ENCODE measurements around the gene DPPA4. TPM values are rescaled to one million over a fixed set of nuclear protein-coding genes. Genes with fewer than 3 reads are reported as not detected.
"Not testable (repeated sequence)": the region's sequence is repeated elsewhere in the genome, so short reads cannot be mapped to it uniquely, and the experiment has no call there.

DPPA4 gene, protein sequence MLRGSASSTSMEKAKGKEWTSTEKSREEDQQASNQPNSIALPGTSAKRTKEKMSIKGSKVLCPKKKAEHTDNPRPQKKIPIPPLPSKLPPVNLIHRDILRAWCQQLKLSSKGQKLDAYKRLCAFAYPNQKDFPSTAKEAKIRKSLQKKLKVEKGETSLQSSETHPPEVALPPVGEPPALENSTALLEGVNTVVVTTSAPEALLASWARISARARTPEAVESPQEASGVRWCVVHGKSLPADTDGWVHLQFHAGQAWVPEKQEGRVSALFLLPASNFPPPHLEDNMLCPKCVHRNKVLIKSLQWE
- 0.58 TPM for total RNA-seq
- polyA plus RNA-seq (ENCODE audit: insufficient read depth in 1 of 8, insufficient read length in 8 of 8, low replicate concordance in 1 of 8): 1 to 10 TPM in 5 of 8 donors, under 1 TPM in 3; 0.70 to 2.1 (median 1.1) TPM
- long read RNA-seq, donor 1, partial matches to known transcripts: 0 of 2 reads
- long read RNA-seq, donor 1, other reads (novel, unspliced or antisense): 0 of 2 reads
- long read RNA-seq, donor 2: 0 reads
- long read RNA-seq, donor 3, partial matches to known transcripts: 0 of 2 reads
- long read RNA-seq, donor 3, other reads (novel, unspliced or antisense): 0 of 2 reads
- long read RNA-seq, donor 4, partial matches to known transcripts: 0 of 2 reads
- long read RNA-seq, donor 4, other reads (novel, unspliced or antisense): 0 of 2 reads
- long read RNA-seq, donor 5: 0 reads
- long read RNA-seq, donor 6: 0 reads
- long read RNA-seq, donor 7: 0 reads
- long read RNA-seq, donor 8: 0 reads
- long read RNA-seq, donor 9, partial matches to known transcripts: 0 of 1 reads
- long read RNA-seq, donor 9, other reads (novel, unspliced or antisense): 0 of 1 reads
- long read RNA-seq, donor 10, partial matches to known transcripts: 0 of 2 reads
- long read RNA-seq, donor 10, other reads (novel, unspliced or antisense): 0 of 2 reads
- long read RNA-seq, donor 11: 0 reads

DNA sequence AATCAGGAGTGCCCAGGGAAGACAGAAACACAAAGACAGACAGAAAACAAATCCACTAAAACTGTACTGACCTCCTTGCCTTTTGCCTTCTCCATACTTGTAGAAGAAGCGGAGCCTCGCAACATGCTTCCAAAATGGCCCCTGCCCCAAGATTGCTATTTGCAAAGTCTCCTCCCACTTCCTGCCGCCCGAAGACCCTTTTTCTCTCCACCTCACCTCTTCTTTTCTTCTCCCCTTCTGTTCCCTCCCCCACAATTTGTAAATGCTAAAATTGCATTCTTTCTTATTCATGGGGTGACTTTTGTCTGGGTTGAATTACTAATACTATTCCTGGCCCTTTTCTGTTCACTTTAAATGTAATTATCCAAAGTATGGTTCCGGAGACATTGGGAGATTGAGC, at the start of gene DPPA4:
Gene DPPA4 (minus strand): TSS at position 154 of the 400 bp plus-strand sequence. CDS start 29 bp downstream, at position 125.
- no peaks in the 10 kb centered on the region for H3K4me1 ChIP-seq (ENCODE audit: control insufficient read depth, insufficient read depth, low read length)
- H3K9me3 ChIP-seq (replicated peaks; ENCODE audit: control insufficient read depth, low read depth, low read length): no peaks in the 10 kb centered on the region
- peak within 1 kb of the TSS; percentile 18 for H3K4me3 ChIP-seq (ENCODE audit: low read length)
- H3K36me3 ChIP-seq (ENCODE audit: control insufficient read depth, insufficient read depth, low read length): no peaks in the 10 kb centered on the region
- WGBS (ENCODE audit: insufficient coverage): 79% methylated on average over 2 of the region's 5 CpGs
- DNase-seq: no peak
- no peak within 1 kb of the TSS for H3K27ac ChIP-seq (ENCODE audit: low read length)
- peaks cover 17% of the 10 kb centered on the region for H3K27me3 ChIP-seq (ENCODE audit: control insufficient read depth, insufficient read depth, low read length)

DNA sequence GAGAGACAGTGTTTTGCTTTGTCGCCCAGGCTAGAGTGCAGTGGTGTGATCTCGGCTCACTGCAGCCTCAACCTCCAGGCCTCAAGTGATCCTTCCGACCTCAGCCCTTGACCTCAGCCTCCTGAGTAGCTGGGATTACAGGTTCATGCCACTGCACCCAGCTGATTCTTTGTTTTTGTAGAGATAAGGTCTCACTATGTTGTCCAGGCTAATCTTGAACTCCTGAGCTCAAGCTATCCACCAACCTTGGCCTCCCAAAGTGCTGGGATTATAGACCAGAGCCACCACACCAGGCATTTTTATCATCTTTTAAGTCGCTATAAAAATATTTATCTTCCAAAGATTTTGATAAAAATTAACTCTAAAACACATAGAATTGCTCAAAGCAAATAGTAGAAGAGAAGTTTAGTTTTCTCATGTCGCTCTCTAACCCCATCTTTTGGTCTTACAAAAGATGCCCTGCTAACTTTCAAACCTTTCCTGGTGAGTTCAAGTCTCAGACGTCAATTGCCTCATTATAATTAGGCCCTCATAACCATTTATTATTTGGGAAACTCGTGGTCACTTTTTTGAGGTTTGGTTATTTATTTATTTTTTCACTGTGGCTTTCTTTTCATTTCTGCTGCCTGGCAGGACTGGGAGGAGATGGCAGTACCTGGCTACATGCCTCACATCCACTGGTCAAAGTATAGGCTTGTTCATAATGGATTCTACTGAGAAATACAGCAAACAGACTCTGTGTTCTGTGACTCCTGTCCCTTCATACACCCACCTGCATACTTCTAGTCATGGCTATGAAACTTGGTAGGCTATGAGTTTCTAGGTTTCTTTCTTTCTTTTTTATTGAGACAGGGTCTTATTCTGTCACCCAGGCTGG, 48.3 kb upstream of the DPPA4 start:
- WGBS (ENCODE audit: insufficient coverage): no CpG with 5 or more reads among the region's 7 CpGs
- Histone ChIP-seq H3K27me3 (ENCODE audit: control insufficient read depth, insufficient read depth, low read length) (no peaks in the 10 kb centered on the region), H3K9me3 (replicated peaks; ENCODE audit: control insufficient read depth, low read depth, low read length) (no peaks in the 10 kb centered on the region), H3K4me1 (ENCODE audit: control insufficient read depth, insufficient read depth, low read length) (peaks cover 2% of the 10 kb centered on the region), H3K36me3 (ENCODE audit: control insufficient read depth, insufficient read depth, low read length) (no peaks in the 10 kb centered on the region), H3K27ac (ENCODE audit: low read length) (no peak overlapping the region), H3K4me3 (ENCODE audit: low read length) (no peak overlapping the region)
- DNase-seq: no peak

DNA sequence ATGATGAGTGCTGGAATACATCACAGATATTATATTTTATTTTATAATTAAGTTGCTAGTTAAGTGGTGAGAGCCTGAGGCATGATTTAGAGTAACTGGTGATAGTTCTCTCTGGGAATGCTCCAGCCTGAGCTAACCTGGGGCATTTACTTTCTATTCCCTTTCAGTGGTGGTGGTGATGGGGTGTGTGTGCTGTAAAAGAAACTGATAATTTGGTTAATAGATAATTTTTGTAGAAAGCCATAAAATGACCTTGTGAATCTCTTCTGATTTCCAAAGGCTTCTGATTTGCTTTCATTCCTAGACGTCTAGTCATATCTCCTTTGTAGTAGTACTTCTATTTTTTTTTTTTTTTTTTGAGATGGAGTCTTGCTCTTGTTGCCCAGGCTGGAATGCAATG, 46.8 kb upstream of the DPPA4 start:
- no peak for DNase-seq
- WGBS (ENCODE audit: insufficient coverage): no CpG with 5 or more reads among the region's 1 CpG
- H3K4me3 ChIP-seq (ENCODE audit: low read length): no peak overlapping the region
- H3K36me3 ChIP-seq (ENCODE audit: control insufficient read depth, insufficient read depth, low read length): no peaks in the 10 kb centered on the region
- H3K27me3 ChIP-seq (ENCODE audit: control insufficient read depth, insufficient read depth, low read length): no peaks in the 10 kb centered on the region
- H3K4me1 ChIP-seq (ENCODE audit: control insufficient read depth, insufficient read depth, low read length): peaks cover 2% of the 10 kb centered on the region
- no peaks in the 10 kb centered on the region for H3K9me3 ChIP-seq (replicated peaks; ENCODE audit: control insufficient read depth, low read depth, low read length)
- H3K27ac ChIP-seq (ENCODE audit: low read length): no peak overlapping the region

DNA sequence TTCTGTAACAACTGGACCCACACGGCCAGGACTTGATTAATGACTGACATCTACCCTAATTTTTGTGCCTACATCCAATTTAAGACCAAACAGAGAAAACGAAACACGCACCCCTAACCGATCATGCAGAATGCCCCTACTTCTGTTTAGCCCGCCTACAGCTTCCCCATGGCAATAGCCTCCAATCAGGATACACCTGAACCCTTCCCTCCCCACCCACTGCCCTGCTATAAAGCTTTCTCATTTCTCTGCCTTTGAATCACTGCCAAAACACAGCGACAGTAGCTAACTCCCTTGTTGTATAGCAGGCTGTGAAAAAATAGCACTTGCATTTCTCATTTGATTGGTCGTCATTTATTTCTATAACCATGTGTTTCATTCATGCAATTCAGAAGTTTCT, 45.2 kb upstream of the DPPA4 start:
- 57% methylated on average over 5 of the region's 7 CpGs for WGBS (ENCODE audit: insufficient coverage)
- Histone ChIP-seq H3K27me3 (ENCODE audit: control insufficient read depth, insufficient read depth, low read length) (no peaks in the 10 kb centered on the region), H3K36me3 (ENCODE audit: control insufficient read depth, insufficient read depth, low read length) (no peaks in the 10 kb centered on the region), H3K4me1 (ENCODE audit: control insufficient read depth, insufficient read depth, low read length) (peaks cover 2% of the 10 kb centered on the region), H3K9me3 (replicated peaks; ENCODE audit: control insufficient read depth, low read depth, low read length) (no peaks in the 10 kb centered on the region), H3K27ac (ENCODE audit: low read length) (no peak overlapping the region), H3K4me3 (ENCODE audit: low read length) (no peak overlapping the region)
- DNase-seq: no peak

GRCh38 chr3:109375975-109376374, 38.6 kb upstream of the DPPA4 start:
- no peak for DNase-seq
- Histone ChIP-seq H3K36me3 (ENCODE audit: control insufficient read depth, insufficient read depth, low read length) (no peaks in the 10 kb centered on the region), H3K27me3 (ENCODE audit: control insufficient read depth, insufficient read depth, low read length) (no peaks in the 10 kb centered on the region), H3K27ac (ENCODE audit: low read length) (no peak overlapping the region), H3K9me3 (replicated peaks; ENCODE audit: control insufficient read depth, low read depth, low read length) (no peaks in the 10 kb centered on the region), H3K4me3 (ENCODE audit: low read length) (no peak overlapping the region), H3K4me1 (ENCODE audit: control insufficient read depth, insufficient read depth, low read length) (no peaks in the 10 kb centered on the region)
- WGBS (ENCODE audit: insufficient coverage): no CpG with 5 or more reads among the region's 3 CpGs

DNA sequence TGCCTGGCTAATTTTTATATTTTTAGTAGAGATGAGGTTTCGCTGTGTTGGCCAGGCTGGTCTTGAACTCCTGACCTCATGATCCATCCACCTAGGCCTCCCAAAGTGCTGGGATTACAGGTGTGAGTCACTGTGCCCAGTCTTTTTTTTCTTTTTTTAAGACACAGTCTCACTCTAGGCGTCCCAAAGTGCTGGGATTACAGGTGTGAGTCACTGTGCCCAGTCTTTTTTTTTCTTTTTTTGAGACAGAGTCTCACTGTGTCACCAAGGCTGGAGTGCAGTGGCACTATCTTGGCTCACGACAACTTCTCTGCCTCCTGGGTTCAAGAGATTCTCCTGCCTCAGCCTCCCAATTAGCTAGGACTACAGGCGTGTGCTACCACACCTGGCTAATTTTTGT, 37.1 kb upstream of the DPPA4 start:
- not testable (repeated sequence) for H3K27me3 ChIP-seq (ENCODE audit: control insufficient read depth, insufficient read depth, low read length); H3K9me3 ChIP-seq (replicated peaks; ENCODE audit: control insufficient read depth, low read depth, low read length); H3K27ac ChIP-seq (ENCODE audit: low read length); DNase-seq; H3K4me1 ChIP-seq (ENCODE audit: control insufficient read depth, insufficient read depth, low read length); H3K4me3 ChIP-seq (ENCODE audit: low read length); H3K36me3 ChIP-seq (ENCODE audit: control insufficient read depth, insufficient read depth, low read length)
- WGBS (ENCODE audit: insufficient coverage): 76% methylated on average over 2 of the region's 4 CpGs

DNA sequence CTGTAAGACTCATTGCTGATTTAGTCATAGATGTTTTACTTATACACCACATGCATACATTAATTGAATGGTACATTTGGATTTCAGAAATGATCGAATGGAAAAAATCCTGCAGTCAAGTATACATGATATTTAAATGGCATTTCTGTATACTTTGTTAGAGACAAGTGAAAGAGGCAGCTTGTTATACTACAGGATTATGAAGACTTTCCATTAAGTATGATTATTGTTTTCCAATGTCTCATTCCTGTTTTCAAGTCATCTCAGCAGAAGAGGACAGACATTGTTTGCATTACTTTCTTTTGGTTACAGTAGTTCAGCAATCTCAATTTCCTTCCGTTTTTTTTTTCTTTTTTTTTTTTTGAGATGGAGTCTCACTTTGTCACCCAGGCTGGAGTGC, 36.6 kb upstream of the DPPA4 start:
- no peak for DNase-seq
- Histone ChIP-seq H3K4me1 (ENCODE audit: control insufficient read depth, insufficient read depth, low read length) (no peaks in the 10 kb centered on the region), H3K27me3 (ENCODE audit: control insufficient read depth, insufficient read depth, low read length) (no peaks in the 10 kb centered on the region), H3K36me3 (ENCODE audit: control insufficient read depth, insufficient read depth, low read length) (no peaks in the 10 kb centered on the region), H3K4me3 (ENCODE audit: low read length) (no peak overlapping the region), H3K27ac (ENCODE audit: low read length) (no peak overlapping the region), H3K9me3 (replicated peaks; ENCODE audit: control insufficient read depth, low read depth, low read length) (no peaks in the 10 kb centered on the region)
- WGBS (ENCODE audit: insufficient coverage): no CpG with 5 or more reads among the region's 2 CpGs

- Histone ChIP-seq H3K9me3 (replicated peaks; ENCODE audit: control insufficient read depth, low read depth, low read length) (no peaks in the 10 kb centered on the region), H3K27me3 (ENCODE audit: control insufficient read depth, insufficient read depth, low read length) (no peaks in the 10 kb centered on the region), H3K36me3 (ENCODE audit: control insufficient read depth, insufficient read depth, low read length) (no peaks in the 10 kb centered on the region), H3K4me3 (ENCODE audit: low read length) (no peak overlapping the region), H3K4me1 (ENCODE audit: control insufficient read depth, insufficient read depth, low read length) (no peaks in the 10 kb centered on the region), H3K27ac (ENCODE audit: low read length) (no peak overlapping the region)
- DNase-seq: no peak
Measured at GRCh38 chr3:109372639-109373038, 35.3 kb upstream of the DPPA4 start.

DNA sequence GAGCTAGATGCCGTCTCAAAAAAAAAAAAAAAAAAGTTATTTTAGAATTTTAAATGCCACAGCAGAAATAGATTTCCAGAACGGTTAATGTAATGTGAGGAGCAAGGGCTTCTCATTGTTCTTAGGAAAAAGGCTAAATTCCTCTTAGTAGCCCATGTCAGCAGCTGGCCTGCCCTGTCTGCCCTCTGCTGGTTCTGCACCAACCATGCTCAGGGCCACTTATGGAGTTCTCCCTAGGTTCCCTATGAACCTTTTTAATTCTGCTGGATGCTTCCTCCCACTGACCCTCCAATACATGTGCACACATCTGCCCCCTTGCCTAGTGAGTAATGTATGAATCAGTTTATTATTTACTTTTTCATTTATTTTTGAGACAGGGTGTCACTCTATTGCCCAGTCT, 32.2 kb upstream of the DPPA4 start:
- H3K9me3 ChIP-seq (replicated peaks; ENCODE audit: control insufficient read depth, low read depth, low read length): no peaks in the 10 kb centered on the region
- DNase-seq: no peak
- no peak overlapping the region for H3K4me3 ChIP-seq (ENCODE audit: low read length)
- no peaks in the 10 kb centered on the region for H3K4me1 ChIP-seq (ENCODE audit: control insufficient read depth, insufficient read depth, low read length)
- no peaks in the 10 kb centered on the region for H3K36me3 ChIP-seq (ENCODE audit: control insufficient read depth, insufficient read depth, low read length)
- H3K27me3 ChIP-seq (ENCODE audit: control insufficient read depth, insufficient read depth, low read length): no peaks in the 10 kb centered on the region
- H3K27ac ChIP-seq (ENCODE audit: low read length): no peak overlapping the region
- WGBS (ENCODE audit: insufficient coverage): no CpG with 5 or more reads among the region's 2 CpGs
